Medulla oblongata (tissue), 1 donor: ENCODE data around the gene UGT3A2.
A peak's percentile ranks its signal among the peaks of the same experiment; 100 is the strongest.
"Not testable (repeated sequence)": the region's sequence is repeated elsewhere in the genome, so short reads cannot be mapped to it uniquely, and the experiment has no call there.

ENCODE experiments used
- DNase-seq: peaks from one replicate; pipeline ENCODE4 v3.0.0-alpha.2; 2015; ENCODE audit errors: extremely low spot score

UGT3A2 gene

GRCh38 chr5:36052538-36052937 lies 14.1 kb downstream of the UGT3A2 start:
- no peak for DNase-seq

- DNase-seq: no peak
Measured at GRCh38 chr5:36049949-36050348, 16.7 kb downstream of the UGT3A2 start.

- DNase-seq: no peak
Measured at GRCh38 chr5:36047384-36048160, 19.1 kb downstream of the UGT3A2 start.

GRCh38 chr5:36045895-36046294 lies 20.8 kb downstream of the UGT3A2 start:
- no peak for DNase-seq

- no peak for DNase-seq
Measured at GRCh38 chr5:36041537-36041845, 25.2 kb downstream of the UGT3A2 start.

- DNase-seq: no peak
Measured at GRCh38 chr5:36040651-36041536, 25.8 kb downstream of the UGT3A2 start.

- no peak for DNase-seq
Measured at GRCh38 chr5:36035696-36036095, 31.0 kb downstream of the UGT3A2 start.

- DNase-seq: not testable (repeated sequence)
Measured at GRCh38 chr5:36034536-36035134, 32.0 kb downstream of the UGT3A2 start.

GRCh38 chr5:36033486-36033885 lies 33.2 kb downstream of the UGT3A2 start:
- DNase-seq: no peak

GRCh38 chr5:36033047-36033446 lies 33.6 kb downstream of the UGT3A2 start:
- no peak for DNase-seq

GRCh38 chr5:36031223-36031622 lies 35.5 kb downstream of the UGT3A2 start:
- DNase-seq: no peak

GRCh38 chr5:36029914-36030313 lies 36.8 kb downstream of the UGT3A2 start:
- peak; percentile 78 for DNase-seq

GRCh38 chr5:36028816-36029465 lies 37.7 kb downstream of the UGT3A2 start:
- DNase-seq: no peak

- no peak for DNase-seq
Measured at GRCh38 chr5:36027711-36028110, 39.0 kb downstream of the UGT3A2 start.

GRCh38 chr5:36026706-36027465 lies 39.8 kb downstream of the UGT3A2 start:
- no peak for DNase-seq

GRCh38 chr5:36022246-36022645 lies 44.4 kb downstream of the UGT3A2 start:
- not testable (repeated sequence) for DNase-seq

GRCh38 chr5:36019584-36019983 lies 47.1 kb downstream of the UGT3A2 start:
- not testable (repeated sequence) for DNase-seq

- no peak for DNase-seq
Measured at GRCh38 chr5:36017622-36018021, 49.1 kb downstream of the UGT3A2 start.

GRCh38 chr5:36017004-36017403 lies 49.7 kb downstream of the UGT3A2 start:
- DNase-seq: no peak

GRCh38 chr5:36013182-36013581 lies 53.5 kb downstream of the UGT3A2 start:
- DNase-seq: no peak

GRCh38 chr5:36009698-36010097 lies 57.0 kb downstream of the UGT3A2 start:
- DNase-seq: no peak
